ENCODE results near the gene VPS50.

The VPS50 gene

GRCh38 chr7:93314449-93314848 lies 82.3 kb downstream of the VPS50 start:
- Histone ChIP-seq H3K4me2 (ENCODE audit: low read depth, low read length, poor library complexity, severe bottlenecking) (no peak overlapping the region), H4K20me1 (ENCODE audit: insufficient read depth, low read length, poor library complexity, severe bottlenecking) (no peaks in the 10 kb centered on the region), H3K9ac (ENCODE audit: low read depth, low read length, poor library complexity, severe bottlenecking) (no peak overlapping the region), H3K4me1 (ENCODE audit: insufficient read depth, low read length, poor library complexity, severe bottlenecking) (no peaks in the 10 kb centered on the region), H2AFZ (ENCODE audit: low read length) (no peak overlapping the region), H3K9me3 (ENCODE audit: insufficient read depth, low read depth, low read length) (no peaks in the 10 kb centered on the region), H3K36me3 (ENCODE audit: insufficient read depth, low read length) (no peaks in the 10 kb centered on the region), H3K27me3 (ENCODE audit: insufficient read depth, low read length, poor library complexity, severe bottlenecking) (no peaks in the 10 kb centered on the region), H3K9me2 (replicated peaks; ENCODE audit: low read depth, low read length) (no peaks in the 10 kb centered on the region), H3K4me3 (ENCODE audit: low read length, poor library complexity, severe bottlenecking) (no peak overlapping the region), H3K79me2 (ENCODE audit: insufficient read depth, low read length) (no peaks in the 10 kb centered on the region), H3F3A (ENCODE audit: low read depth) (no peaks in the 10 kb centered on the region)
- TF ChIP-seq CTCF (conservative IDR thresholded peaks at IDR 0.05; ENCODE audit: low read length) (no peak), EZH2phosphoT487 (IDR thresholded peaks at IDR 0.05; ENCODE audit: borderline replicate concordance) (no peak)

GRCh38 chr7:93315896-93316295 lies 83.7 kb downstream of the VPS50 start:
- no peaks in the 10 kb centered on the region for H3K79me2 ChIP-seq (ENCODE audit: insufficient read depth, low read length)
- no peaks in the 10 kb centered on the region for H3K36me3 ChIP-seq (ENCODE audit: insufficient read depth, low read length)
- no peaks in the 10 kb centered on the region for H3K27me3 ChIP-seq (ENCODE audit: insufficient read depth, low read length, poor library complexity, severe bottlenecking)
- no peak for TF ChIP-seq CTCF (conservative IDR thresholded peaks at IDR 0.05; ENCODE audit: low read length)
- no peak for TF ChIP-seq EZH2phosphoT487 (IDR thresholded peaks at IDR 0.05; ENCODE audit: borderline replicate concordance)
- no peaks in the 10 kb centered on the region for H3K9me3 ChIP-seq (ENCODE audit: insufficient read depth, low read depth, low read length)
- H2AFZ ChIP-seq (ENCODE audit: low read length) = no peak overlapping the region
- no peaks in the 10 kb centered on the region for H3K4me1 ChIP-seq (ENCODE audit: insufficient read depth, low read length, poor library complexity, severe bottlenecking)
- no peaks in the 10 kb centered on the region for H3K9me2 ChIP-seq (replicated peaks; ENCODE audit: low read depth, low read length)
- H3K4me3 ChIP-seq (ENCODE audit: low read length, poor library complexity, severe bottlenecking) = no peak overlapping the region
- no peaks in the 10 kb centered on the region for H4K20me1 ChIP-seq (ENCODE audit: insufficient read depth, low read length, poor library complexity, severe bottlenecking)
- H3F3A ChIP-seq (ENCODE audit: low read depth) = no peaks in the 10 kb centered on the region
- H3K9ac ChIP-seq (ENCODE audit: low read depth, low read length, poor library complexity, severe bottlenecking) = no peak overlapping the region
- no peak overlapping the region for H3K4me2 ChIP-seq (ENCODE audit: low read depth, low read length, poor library complexity, severe bottlenecking)

DNA sequence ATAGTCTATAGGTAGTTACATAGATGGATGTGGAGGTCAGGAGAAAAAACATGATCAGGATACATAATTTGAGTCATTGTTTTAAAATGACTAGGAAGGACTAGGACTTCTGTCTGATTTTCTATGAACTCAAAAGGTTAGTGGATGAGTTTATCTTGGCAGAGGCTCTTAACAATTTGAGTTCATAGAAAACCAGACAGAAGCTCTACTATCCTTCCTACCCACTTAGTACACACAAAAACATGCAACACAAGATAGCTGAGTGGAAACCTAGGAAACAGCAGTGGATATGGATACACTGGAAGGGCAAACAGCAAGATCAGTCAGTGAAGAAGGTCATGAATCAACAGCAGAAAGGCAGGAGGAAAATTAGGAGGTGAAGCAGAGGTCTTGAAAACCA lies 84.6 kb downstream of the VPS50 start:
- Histone ChIP-seq H3K27me3 (ENCODE audit: insufficient read depth, low read length, poor library complexity, severe bottlenecking) (no peaks in the 10 kb centered on the region), H3K4me2 (ENCODE audit: low read depth, low read length, poor library complexity, severe bottlenecking) (no peak overlapping the region), H3K36me3 (ENCODE audit: insufficient read depth, low read length) (no peaks in the 10 kb centered on the region), H2AFZ (ENCODE audit: low read length) (no peak overlapping the region), H3F3A (ENCODE audit: low read depth) (no peaks in the 10 kb centered on the region), H3K4me1 (ENCODE audit: insufficient read depth, low read length, poor library complexity, severe bottlenecking) (no peaks in the 10 kb centered on the region), H3K9ac (ENCODE audit: low read depth, low read length, poor library complexity, severe bottlenecking) (no peak overlapping the region), H3K9me3 (ENCODE audit: insufficient read depth, low read depth, low read length) (no peaks in the 10 kb centered on the region), H3K4me3 (ENCODE audit: low read length, poor library complexity, severe bottlenecking) (no peak overlapping the region), H4K20me1 (ENCODE audit: insufficient read depth, low read length, poor library complexity, severe bottlenecking) (no peaks in the 10 kb centered on the region), H3K79me2 (ENCODE audit: insufficient read depth, low read length) (no peaks in the 10 kb centered on the region), H3K9me2 (replicated peaks; ENCODE audit: low read depth, low read length) (no peaks in the 10 kb centered on the region)
- no peak for TF ChIP-seq CTCF (conservative IDR thresholded peaks at IDR 0.05; ENCODE audit: low read length)
- TF ChIP-seq EZH2phosphoT487 (IDR thresholded peaks at IDR 0.05; ENCODE audit: borderline replicate concordance) = no peak

All from Loucy (cell line).